Aorta (tissue), 5 donors: ENCODE results near the gene DGKG. TPM values are rescaled to one million over a fixed set of nuclear protein-coding genes. Genes with fewer than 3 reads are reported as not detected.

Experiments
- ATAC-seq: fragments of 200-7000 bp; cut with Tn5 transposase; one replicate; pipeline ENCODE4 v1.9.1; 2022; ENCODE audit warnings: moderate library complexity; ENCODE audit not compliant: low FRiP score
- DNase-seq, 2 donors: peaks; one replicate each; pipeline ENCODE4 v3.0.0-alpha.2; 2020
- H3K27ac ChIP-seq, 2 donors: one replicate each; pipeline ENCODE4 v1.5.1; 2013; ENCODE audit warnings: low read length in 2 of 2, mild to moderate bottlenecking in 2 of 2, moderate library complexity in 2 of 2, control low read depth in 1 of 2, inconsistent platforms in 1 of 2, low read depth in 1 of 2
- H3K27me3 ChIP-seq, 2 donors: one replicate each; pipeline ENCODE4 v1.6.1; 2013; ENCODE audit warnings: control low read depth in 1 of 2, low read length in 1 of 2, mild to moderate bottlenecking in 1 of 2, moderate library complexity in 1 of 2; ENCODE audit not compliant: insufficient read depth in 2 of 2, control insufficient read depth in 1 of 2
- H3K36me3 ChIP-seq, 2 donors: one replicate each; pipeline ENCODE4 v1.6.1; 2013; ENCODE audit warnings: control low read depth in 1 of 2, low read length in 1 of 2, mild to moderate bottlenecking in 1 of 2; ENCODE audit not compliant: insufficient read depth in 2 of 2, control insufficient read depth in 1 of 2
- H3K4me1 ChIP-seq, 2 donors: one replicate each; pipeline ENCODE4 v1.6.1; 2013; ENCODE audit warnings: low read length in 2 of 2, control low read depth in 1 of 2, mild to moderate bottlenecking in 1 of 2, moderate library complexity in 1 of 2; ENCODE audit not compliant: insufficient read depth in 2 of 2, control insufficient read depth in 1 of 2
- H3K4me3 ChIP-seq, 2 donors: one replicate each; pipeline ENCODE4 v1.5.1; 2013; ENCODE audit warnings: low read length in 2 of 2, control low read depth in 1 of 2, mild to moderate bottlenecking in 1 of 2
- H3K9me3 ChIP-seq: one replicate; pipeline ENCODE4 v1.6.1; 2013; ENCODE audit warnings: mild to moderate bottlenecking, low read length; ENCODE audit not compliant: control insufficient read depth
- WGBS, 2 donors: extraction: QIAGEN DNeasy Blood & Tissue Kit; methylation state at CpG; one replicate each; pipeline ENCODE4 v1.1.7; 2013; 5-methylcytosine and 5-hydroxymethylcytosine counted together
- intact Hi-C, 2 donors: fragments of 100-400 bp; cut with DNase I; formaldehyde crosslinking; loops; one replicate each; pipeline versions ENCODE4 v1.14.2 to v1.15.0; 2022
- polyA plus RNA-seq, 2 donors: library from polyadenylated mRNA; stranded (reverse); fragments of 200-250 nt; gene quantifications; one replicate each; pipeline ENCODE4 v1.2.3, GENCODE V29; 2013
- total RNA-seq, 2 donors: library from RNA; stranded (reverse); fragmentation: NEBNext Ultra II Directional; extraction: Animal tissue kit (Norgen Biotek cat#: 25700); gene quantifications; one replicate each; pipeline ENCODE4 v1.2.1, GENCODE V29; 2021
- donor health status: healthy with polysubstance abuse.
- donor health status: Bipolar disorder and iron deficiency.
- donor health status: DM: no; HTN: no; CAD: no.
- donor health status: DM: no; HTN: no; CAD: no.
- donor health status: DM: yes; HTN: yes; CAD: no.

The DGKG gene
- total and polyA plus RNA-seq, 4 donors, result 0.95 to 37.1 (median 7.4) TPM

GRCh38 chr3:186160691-186161243 lies 201.3 kb downstream of the DGKG start:
- no peaks in the 10 kb centered on the region for H3K4me1 ChIP-seq
- peaks cover 3 to 8% of the 10 kb centered on the region in 2 donors for H3K36me3 ChIP-seq
- no peaks in the 10 kb centered on the region for H3K9me3 ChIP-seq
- no peak overlapping the region for H3K4me3 ChIP-seq
- ATAC-seq (no peak), DNase-seq (no peak)
- intact Hi-C loops, result no loop called here
- no peaks in the 10 kb centered on the region for H3K27me3 ChIP-seq
- 83 to 85% methylated on average over 12 of the region's 12 CpGs for WGBS, 2 donors
- no peak overlapping the region for H3K27ac ChIP-seq

GRCh38 chr3:186154641-186155040 lies 207.4 kb downstream of the DGKG start:
- 95% methylated on average over 2 of the region's 2 CpGs for WGBS, 2 donors
- intact Hi-C loops, result no loop called here

GRCh38 chr3:186152889-186153292 lies 209.1 kb downstream of the DGKG start:
- 82 to 90% methylated on average over 9 of the region's 9 CpGs for WGBS, 2 donors
- ATAC-seq (no peak), DNase-seq (no peak)
- H3K36me3 ChIP-seq, result peaks cover 0 to under 1% of the 10 kb centered on the region in 2 donors
- intact Hi-C loops, result no loop called here
- no peaks in the 10 kb centered on the region for H3K9me3 ChIP-seq
- no peak overlapping the region for H3K27ac ChIP-seq
- H3K27me3 ChIP-seq, result no peaks in the 10 kb centered on the region
- no peak overlapping the region for H3K4me3 ChIP-seq
- H3K4me1 ChIP-seq, result no peaks in the 10 kb centered on the region

More at GRCh38 chr3:186154641-186155040, 207.4 kb downstream of the DGKG start:
- no peak overlapping the region for H3K4me3 ChIP-seq
- H3K4me1 ChIP-seq, result no peaks in the 10 kb centered on the region
- ATAC-seq, result no peak
- no peak for DNase-seq
- no peaks in the 10 kb centered on the region for H3K36me3 ChIP-seq
- H3K27ac ChIP-seq, result no peak overlapping the region
- no peaks in the 10 kb centered on the region for H3K27me3 ChIP-seq
- no peaks in the 10 kb centered on the region for H3K9me3 ChIP-seq

- intact Hi-C loops, result no loop called here
- Histone ChIP-seq H3K36me3 (peaks cover 0 to 4% of the 10 kb centered on the region in 2 donors), H3K9me3 (no peaks in the 10 kb centered on the region), H3K4me1 (no peaks in the 10 kb centered on the region), H3K27me3 (no peaks in the 10 kb centered on the region), H3K27ac (no peak overlapping the region), H3K4me3 (no peak overlapping the region)
- no peak for DNase-seq
- no peak for ATAC-seq
- WGBS, 2 donors, result 79% methylated on average over 8 of the region's 8 CpGs
These were observed 209.7 kb downstream of the DGKG start for GRCh38 chr3:186152361-186152798.

- H3K4me1 ChIP-seq, result no peaks in the 10 kb centered on the region
- no peak overlapping the region for H3K27ac ChIP-seq
- H3K27me3 ChIP-seq, result no peaks in the 10 kb centered on the region
- 85 to 86% methylated on average over 7 of the region's 7 CpGs for WGBS, 2 donors
- H3K4me3 ChIP-seq, result no peak overlapping the region
- H3K9me3 ChIP-seq, result no peaks in the 10 kb centered on the region
- intact Hi-C loops, result no loop called here
- DNase-seq (no peak), ATAC-seq (no peak)
- H3K36me3 ChIP-seq, result peaks cover 0 to 4% of the 10 kb centered on the region in 2 donors
These were observed 210.7 kb downstream of the DGKG start for GRCh38 chr3:186151077-186151971.

GRCh38 chr3:186150041-186150830 lies 211.8 kb downstream of the DGKG start:
- no peak for ATAC-seq
- no peaks in the 10 kb centered on the region for H3K27me3 ChIP-seq
- no peak for DNase-seq
- no peak overlapping the region for H3K27ac ChIP-seq
- intact Hi-C loops, result no loop called here
- peaks cover 0 to 4% of the 10 kb centered on the region in 2 donors for H3K36me3 ChIP-seq
- H3K4me1 ChIP-seq, result no peaks in the 10 kb centered on the region
- H3K4me3 ChIP-seq, result no peak overlapping the region
- 79 to 83% methylated on average over 11 of the region's 11 CpGs for WGBS, 2 donors
- H3K9me3 ChIP-seq, result no peaks in the 10 kb centered on the region

GRCh38 chr3:186149319-186149960 lies 212.6 kb downstream of the DGKG start:
- WGBS, 2 donors, result 88 to 91% methylated on average over 15 of the region's 15 CpGs
- Histone ChIP-seq H3K9me3 (no peaks in the 10 kb centered on the region), H3K4me1 (no peaks in the 10 kb centered on the region), H3K36me3 (peaks cover 0 to 4% of the 10 kb centered on the region in 2 donors), H3K27me3 (no peaks in the 10 kb centered on the region), H3K4me3 (no peak overlapping the region), H3K27ac (no peak overlapping the region)
- intact Hi-C loops, result no loop called here
- no peak for DNase-seq
- no peak for ATAC-seq

GRCh38 chr3:186144257-186144656 lies 217.8 kb downstream of the DGKG start:
- H3K4me1 ChIP-seq, result no peaks in the 10 kb centered on the region
- intact Hi-C loops, result no loop called here
- no peaks in the 10 kb centered on the region for H3K27me3 ChIP-seq
- ATAC-seq, result no peak
- H3K9me3 ChIP-seq, result no peaks in the 10 kb centered on the region
- no peak overlapping the region for H3K4me3 ChIP-seq
- no peak overlapping the region for H3K27ac ChIP-seq
- peaks cover 0 to 4% of the 10 kb centered on the region in 2 donors for H3K36me3 ChIP-seq
- WGBS, 2 donors, result 88 to 91% methylated on average over 5 of the region's 5 CpGs
- no peak for DNase-seq
